Measurements from ENCODE around the gene SOST.

Gene SOST

DNA sequence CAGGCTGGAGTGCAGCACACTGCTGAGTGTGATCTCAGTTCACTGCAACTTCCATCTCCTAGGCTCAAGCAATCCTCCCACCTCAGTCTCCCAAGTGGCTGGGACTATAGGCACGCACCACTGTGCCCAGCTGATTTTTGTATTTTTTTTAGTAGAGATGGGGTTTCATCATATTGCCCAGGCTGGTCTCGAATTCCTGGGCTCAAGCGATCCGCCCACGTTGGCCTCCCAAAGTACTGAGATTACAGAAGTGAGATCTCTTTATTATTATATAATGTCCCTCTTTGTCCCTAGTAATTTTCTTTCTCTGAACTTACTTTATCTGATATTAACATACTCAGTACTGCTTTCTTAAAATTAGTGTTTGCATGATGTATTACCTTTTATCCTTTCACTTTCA, 29.9 kb upstream of the SOST start:
- no CpG with 5 or more reads among the region's 5 CpGs for whole genome bisulfite sequencing
- Histone ChIP-seq H3K27me3 (ENCODE audit: control insufficient read depth in 1 of 2, insufficient read depth in 1 of 2, low read length in 2 of 2) (no peaks in the 10 kb centered on the region), H4K8ac (ENCODE audit: low read length) (no peak overlapping the region), H2AFZ (ENCODE audit: low read depth, low read length) (no peak overlapping the region), H3K14ac (ENCODE audit: low read length in 2 of 2) (no peak overlapping the region), H3K4ac (ENCODE audit: low read depth in 1 of 2, low read length in 2 of 2) (no peak overlapping the region), H3K36me3 (ENCODE audit: control insufficient read depth in 1 of 2, insufficient read depth in 2 of 2, low read depth in 1 of 2, low read length in 2 of 2) (no peaks in the 10 kb centered on the region), H3K23ac (ENCODE audit: low read length in 2 of 2) (no peak overlapping the region), H3K18ac (ENCODE audit: low read depth in 1 of 2, low read length in 2 of 2) (no peak overlapping the region), H2BK12ac (ENCODE audit: low read length in 2 of 2) (no peak overlapping the region), H3K4me1 (ENCODE audit: control insufficient read depth, insufficient read depth, low read depth, low read length) (peaks cover 3% of the 10 kb centered on the region), H3K9me3 (ENCODE audit: control insufficient read depth, low read length) (no peaks in the 10 kb centered on the region), H3K4me3 (ENCODE audit: insufficient read depth in 1 of 2, low read depth in 1 of 2, low read length in 2 of 2) (no peak overlapping the region), H2BK15ac (ENCODE audit: low read depth, poor library complexity, severe bottlenecking) (no peak overlapping the region), H3K27ac (ENCODE audit: low read length, poor library complexity, severe bottlenecking) (no peak overlapping the region), H2BK120ac (ENCODE audit: low read depth, low read length) (no peak overlapping the region), H2AK5ac (ENCODE audit: low read length, severe bottlenecking) (no peak overlapping the region), H3K4me2 (ENCODE audit: low read length, poor library complexity, severe bottlenecking) (no peak overlapping the region), H3K79me1 (replicated peaks; ENCODE audit: low read length, poor library complexity, severe bottlenecking) (no peaks in the 10 kb centered on the region), H3K9ac (ENCODE audit: low read length) (no peak overlapping the region), H4K91ac (ENCODE audit: low read length) (no peak overlapping the region), H2BK5ac (ENCODE audit: low read depth, low read length, poor library complexity, severe bottlenecking) (no peak overlapping the region)
- DNase-seq, result no peak

DNA sequence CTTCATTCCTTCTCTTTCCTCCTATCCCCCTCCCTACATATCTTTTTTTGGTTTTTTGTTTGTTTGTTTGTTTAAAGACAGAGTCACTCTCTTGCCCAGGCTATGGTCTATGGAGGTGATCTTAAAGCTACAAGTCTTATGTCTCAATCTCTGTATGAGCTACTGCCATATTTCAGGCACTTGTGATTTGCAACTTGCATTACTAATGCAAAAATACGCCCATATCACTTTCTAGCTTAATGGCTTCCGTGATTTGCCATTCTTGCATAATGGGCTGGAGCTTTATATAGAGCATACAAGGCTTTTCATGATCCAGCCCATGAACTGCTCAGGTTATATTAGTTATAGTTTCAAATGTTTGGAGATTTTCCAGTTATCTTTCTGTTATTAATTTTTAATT, 29.1 kb upstream of the SOST start:
- 83% methylated on average over 2 of the region's 2 CpGs for WGBS
- Histone ChIP-seq H3K14ac (ENCODE audit: low read length in 2 of 2) (no peak overlapping the region), H3K4me1 (ENCODE audit: control insufficient read depth, insufficient read depth, low read depth, low read length) (peaks cover 3% of the 10 kb centered on the region), H2AK5ac (ENCODE audit: low read length, severe bottlenecking) (no peak overlapping the region), H3K18ac (ENCODE audit: low read depth in 1 of 2, low read length in 2 of 2) (no peak overlapping the region), H3K27me3 (ENCODE audit: control insufficient read depth in 1 of 2, insufficient read depth in 1 of 2, low read length in 2 of 2) (peaks cover 0 to 3% of the 10 kb centered on the region in 2 experiments), H3K4me3 (ENCODE audit: insufficient read depth in 1 of 2, low read depth in 1 of 2, low read length in 2 of 2) (no peak overlapping the region), H3K27ac (ENCODE audit: low read length, poor library complexity, severe bottlenecking) (no peak overlapping the region), H3K4me2 (ENCODE audit: low read length, poor library complexity, severe bottlenecking) (no peak overlapping the region), H3K9me3 (ENCODE audit: control insufficient read depth, low read length) (no peaks in the 10 kb centered on the region), H3K9ac (ENCODE audit: low read length) (no peak overlapping the region), H2BK15ac (ENCODE audit: low read depth, poor library complexity, severe bottlenecking) (no peak overlapping the region), H2AFZ (ENCODE audit: low read depth, low read length) (no peak overlapping the region), H4K8ac (ENCODE audit: low read length) (no peak overlapping the region), H2BK120ac (ENCODE audit: low read depth, low read length) (no peak overlapping the region), H3K79me1 (replicated peaks; ENCODE audit: low read length, poor library complexity, severe bottlenecking) (no peaks in the 10 kb centered on the region), H4K91ac (ENCODE audit: low read length) (no peak overlapping the region), H3K23ac (ENCODE audit: low read length in 2 of 2) (no peak overlapping the region), H2BK12ac (ENCODE audit: low read length in 2 of 2) (no peak overlapping the region), H2BK5ac (ENCODE audit: low read depth, low read length, poor library complexity, severe bottlenecking) (no peak overlapping the region), H3K4ac (ENCODE audit: low read depth in 1 of 2, low read length in 2 of 2) (no peak overlapping the region), H3K36me3 (ENCODE audit: control insufficient read depth in 1 of 2, insufficient read depth in 2 of 2, low read depth in 1 of 2, low read length in 2 of 2) (no peaks in the 10 kb centered on the region)
- DNase-seq, result no peak

DNA sequence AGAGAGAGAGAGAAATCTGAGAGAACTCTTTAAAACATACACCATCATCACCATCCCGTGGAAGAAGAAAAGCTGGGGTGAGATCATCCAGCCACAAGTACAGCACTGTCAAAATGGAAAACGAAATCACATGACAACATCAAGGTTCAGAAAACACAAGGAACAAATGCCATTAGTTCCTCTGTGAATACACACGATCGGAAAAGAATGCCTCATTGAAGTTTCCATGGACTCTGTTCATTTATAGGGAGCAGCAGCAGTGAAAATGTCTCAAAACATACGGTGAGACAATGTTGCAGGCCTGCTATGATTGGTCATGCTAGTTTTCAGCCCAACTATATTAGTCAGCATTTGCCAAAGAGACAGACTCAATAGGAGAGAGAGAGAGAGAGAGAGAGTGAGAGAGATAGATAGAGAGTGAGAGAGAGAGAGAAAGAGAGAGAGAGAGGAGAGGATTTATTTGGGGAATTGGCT, 26.1 kb upstream of the SOST start:
- Histone ChIP-seq H2BK5ac (ENCODE audit: low read depth, low read length, poor library complexity, severe bottlenecking) (no peak overlapping the region), H3K4me1 (ENCODE audit: control insufficient read depth, insufficient read depth, low read depth, low read length) (no peaks in the 10 kb centered on the region), H3K36me3 (ENCODE audit: control insufficient read depth in 1 of 2, insufficient read depth in 2 of 2, low read depth in 1 of 2, low read length in 2 of 2) (no peaks in the 10 kb centered on the region), H3K9me3 (ENCODE audit: control insufficient read depth, low read length) (no peaks in the 10 kb centered on the region), H2BK120ac (ENCODE audit: low read depth, low read length) (no peak overlapping the region), H3K27me3 (ENCODE audit: control insufficient read depth in 1 of 2, insufficient read depth in 1 of 2, low read length in 2 of 2) (peaks cover 3 to 17% of the 10 kb centered on the region in 2 experiments), H3K79me1 (replicated peaks; ENCODE audit: low read length, poor library complexity, severe bottlenecking) (no peaks in the 10 kb centered on the region), H4K8ac (ENCODE audit: low read length) (no peak overlapping the region), H2BK12ac (ENCODE audit: low read length in 2 of 2) (no peak overlapping the region), H3K23ac (ENCODE audit: low read length in 2 of 2) (no peak overlapping the region), H3K4me3 (ENCODE audit: insufficient read depth in 1 of 2, low read depth in 1 of 2, low read length in 2 of 2) (no peak overlapping the region), H3K4me2 (ENCODE audit: low read length, poor library complexity, severe bottlenecking) (no peak overlapping the region), H3K9ac (ENCODE audit: low read length) (peak overlapping the region; percentile 35), H3K27ac (ENCODE audit: low read length, poor library complexity, severe bottlenecking) (no peak overlapping the region), H3K18ac (ENCODE audit: low read depth in 1 of 2, low read length in 2 of 2) (no peak overlapping the region), H2AFZ (ENCODE audit: low read depth, low read length) (no peak overlapping the region), H2BK15ac (ENCODE audit: low read depth, poor library complexity, severe bottlenecking) (no peak overlapping the region), H4K91ac (ENCODE audit: low read length) (no peak overlapping the region), H3K4ac (ENCODE audit: low read depth in 1 of 2, low read length in 2 of 2) (no peak overlapping the region), H2AK5ac (ENCODE audit: low read length, severe bottlenecking) (no peak overlapping the region), H3K14ac (ENCODE audit: low read length in 2 of 2) (no peak overlapping the region)
- DNase-seq, result peak; percentile 77
- WGBS, result 81% methylated on average over 5 of the region's 5 CpGs

DNA sequence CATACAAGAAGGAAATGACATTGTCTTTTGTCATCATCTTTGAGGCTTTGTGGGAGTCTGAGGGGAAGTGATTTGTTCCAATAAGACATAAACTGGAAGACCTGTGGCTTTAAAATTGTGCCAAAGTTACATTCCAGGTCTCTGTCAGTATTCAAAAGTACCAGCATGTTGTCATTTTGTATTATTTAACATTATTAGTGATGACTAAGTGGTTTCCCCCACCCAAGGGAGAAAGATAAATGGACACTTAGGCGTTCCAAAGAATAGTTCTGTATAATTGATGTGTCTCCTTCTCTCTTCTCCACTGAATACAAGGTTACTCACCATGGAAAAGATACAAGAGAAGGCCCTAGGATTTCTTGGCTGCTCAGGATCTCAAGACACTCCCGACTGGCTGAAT, 25.5 kb upstream of the SOST start:
- Histone ChIP-seq H2BK12ac (ENCODE audit: low read length in 2 of 2) (no peak overlapping the region), H3K23ac (ENCODE audit: low read length in 2 of 2) (no peak overlapping the region), H3K4me2 (ENCODE audit: low read length, poor library complexity, severe bottlenecking) (no peak overlapping the region), H2BK5ac (ENCODE audit: low read depth, low read length, poor library complexity, severe bottlenecking) (no peak overlapping the region), H3K4me3 (ENCODE audit: insufficient read depth in 1 of 2, low read depth in 1 of 2, low read length in 2 of 2) (no peak overlapping the region), H3K79me1 (replicated peaks; ENCODE audit: low read length, poor library complexity, severe bottlenecking) (no peaks in the 10 kb centered on the region), H3K9ac (ENCODE audit: low read length) (peak overlapping the region; percentile 35), H2AK5ac (ENCODE audit: low read length, severe bottlenecking) (no peak overlapping the region), H3K27ac (ENCODE audit: low read length, poor library complexity, severe bottlenecking) (no peak overlapping the region), H2BK15ac (ENCODE audit: low read depth, poor library complexity, severe bottlenecking) (no peak overlapping the region), H3K36me3 (ENCODE audit: control insufficient read depth in 1 of 2, insufficient read depth in 2 of 2, low read depth in 1 of 2, low read length in 2 of 2) (no peaks in the 10 kb centered on the region), H2BK120ac (ENCODE audit: low read depth, low read length) (no peak overlapping the region), H3K4me1 (ENCODE audit: control insufficient read depth, insufficient read depth, low read depth, low read length) (peaks cover 2% of the 10 kb centered on the region), H3K9me3 (ENCODE audit: control insufficient read depth, low read length) (no peaks in the 10 kb centered on the region), H3K18ac (ENCODE audit: low read depth in 1 of 2, low read length in 2 of 2) (no peak overlapping the region), H2AFZ (ENCODE audit: low read depth, low read length) (no peak overlapping the region), H3K27me3 (ENCODE audit: control insufficient read depth in 1 of 2, insufficient read depth in 1 of 2, low read length in 2 of 2) (peaks cover 3 to 21% of the 10 kb centered on the region in 2 experiments), H3K14ac (ENCODE audit: low read length in 2 of 2) (no peak overlapping the region), H3K4ac (ENCODE audit: low read depth in 1 of 2, low read length in 2 of 2) (no peak overlapping the region), H4K91ac (ENCODE audit: low read length) (no peak overlapping the region), H4K8ac (ENCODE audit: low read length) (no peak overlapping the region)
- peak; percentile 25 for DNase-seq
- 43% methylated on average over 2 of the region's 2 CpGs for WGBS
